ENCODE results near the gene ALPK3. TPM values are rescaled to one million over a fixed set of nuclear protein-coding genes. Genes with fewer than 3 reads are reported as not detected.

Gene ALPK3
- total RNA-seq, 2 donors from 2014 or later, result 57.8 to 94.1 TPM

GRCh38 chr15:84889313-84889990, 72.3 kb downstream of the ALPK3 start:
- no peaks in the 10 kb centered on the region for H3K27me3 ChIP-seq (ENCODE audit: control insufficient read depth, insufficient read depth, low read length, poor library complexity, severe bottlenecking)
- 87 to 100% methylated on average over 3 to 8 of the region's 8 CpGs for WGBS, 2 experiments (ENCODE audit: insufficient coverage in 1 of 2, insufficient read length in 1 of 2)
- H3K9me3 Mint-ChIP-seq, result no peaks in the 10 kb centered on the region

GRCh38 chr15:84889991-84890669, 73.0 kb downstream of the ALPK3 start:
- H3K9ac ChIP-seq (ENCODE audit: extremely low read depth, low read length, poor library complexity, severe bottlenecking), result no peak overlapping the region
- no peaks in the 10 kb centered on the region for H3K27me3 ChIP-seq (ENCODE audit: control insufficient read depth, insufficient read depth, low read length, poor library complexity, severe bottlenecking)
- H3K27ac ChIP-seq (ENCODE audit: low read depth, low read length), result no peak overlapping the region
- no peaks in the 10 kb centered on the region for H3K36me3 ChIP-seq (ENCODE audit: control insufficient read depth, insufficient read depth, low read length)
- no peaks in the 10 kb centered on the region for H3K9me3 ChIP-seq (ENCODE audit: control insufficient read depth, low read length)
- H3K4me1 ChIP-seq (ENCODE audit: control insufficient read depth, insufficient read depth, low read length), result no peaks in the 10 kb centered on the region
- H3K36me3 Mint-ChIP-seq (ENCODE audit: low read depth), result no peaks in the 10 kb centered on the region
- 92 to 100% methylated on average over 5 to 6 of the region's 6 CpGs for WGBS, 2 experiments (ENCODE audit: insufficient coverage in 1 of 2, insufficient read length in 1 of 2)
- H3K4me1 Mint-ChIP-seq, result no peaks in the 10 kb centered on the region
- DNase-seq, result no peak
- no peaks in the 10 kb centered on the region for H3K9me3 Mint-ChIP-seq
- TF ChIP-seq CTCF (conservative IDR thresholded peaks at IDR 0.05), result no peak
- peaks cover 2% of the 10 kb centered on the region for H3K27me3 Mint-ChIP-seq (ENCODE audit: insufficient read depth)
- H3K4me3 Mint-ChIP-seq, result no peak overlapping the region
- H3K4me3 ChIP-seq (ENCODE audit: low read length), result no peak overlapping the region
- H3K27ac Mint-ChIP-seq, result no peak overlapping the region

More at GRCh38 chr15:84889313-84889990, 72.3 kb downstream of the ALPK3 start:
- H3K36me3 Mint-ChIP-seq (ENCODE audit: low read depth), result no peaks in the 10 kb centered on the region
- H3K27me3 Mint-ChIP-seq (ENCODE audit: insufficient read depth), result peaks cover 2% of the 10 kb centered on the region
- TF ChIP-seq CTCF (conservative IDR thresholded peaks at IDR 0.05), result no peak
- no peak overlapping the region for H3K4me3 ChIP-seq (ENCODE audit: low read length)
- DNase-seq, result no peak
- no peaks in the 10 kb centered on the region for H3K4me1 ChIP-seq (ENCODE audit: control insufficient read depth, insufficient read depth, low read length)
- no peaks in the 10 kb centered on the region for H3K9me3 ChIP-seq (ENCODE audit: control insufficient read depth, low read length)
- no peak overlapping the region for H3K27ac Mint-ChIP-seq
- H3K36me3 ChIP-seq (ENCODE audit: control insufficient read depth, insufficient read depth, low read length), result no peaks in the 10 kb centered on the region
- H3K9ac ChIP-seq (ENCODE audit: extremely low read depth, low read length, poor library complexity, severe bottlenecking), result no peak overlapping the region
- H3K4me1 Mint-ChIP-seq, result no peaks in the 10 kb centered on the region
- H3K4me3 Mint-ChIP-seq, result no peak overlapping the region
- no peak overlapping the region for H3K27ac ChIP-seq (ENCODE audit: low read depth, low read length)

DNA sequence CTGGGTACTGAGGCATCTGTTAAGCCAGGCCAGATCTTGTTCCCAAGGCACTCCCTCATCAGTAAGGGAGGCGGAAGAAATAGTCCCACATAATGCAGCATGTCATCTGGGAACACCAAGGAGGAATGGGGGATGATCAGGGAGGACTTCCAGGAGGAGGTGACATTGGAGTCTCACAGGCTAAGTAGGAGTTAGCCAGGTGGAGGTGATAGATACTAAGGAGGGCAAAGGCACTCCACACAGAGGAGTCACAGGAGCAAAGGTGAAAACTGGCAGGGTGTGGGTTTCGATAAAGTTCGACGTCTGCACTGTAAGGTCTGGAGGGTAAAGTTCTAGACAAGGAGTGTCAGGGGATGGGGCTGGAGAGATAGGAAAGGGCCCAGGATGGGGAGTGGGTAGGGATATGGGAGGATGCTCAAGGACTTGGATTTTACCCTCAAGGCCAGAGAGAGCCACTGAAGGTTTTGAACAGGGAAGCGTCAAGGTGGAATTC, 73.6 kb downstream of the ALPK3 start:
- Histone ChIP-seq H3K9ac (ENCODE audit: extremely low read depth, low read length, poor library complexity, severe bottlenecking) (no peak overlapping the region), H3K9me3 (ENCODE audit: control insufficient read depth, low read length) (no peaks in the 10 kb centered on the region), H3K27ac (ENCODE audit: low read depth, low read length) (no peak overlapping the region), H3K27me3 (ENCODE audit: control insufficient read depth, insufficient read depth, low read length, poor library complexity, severe bottlenecking) (no peaks in the 10 kb centered on the region), H3K36me3 (ENCODE audit: control insufficient read depth, insufficient read depth, low read length) (no peaks in the 10 kb centered on the region), H3K4me1 (ENCODE audit: control insufficient read depth, insufficient read depth, low read length) (no peaks in the 10 kb centered on the region), H3K4me3 (ENCODE audit: low read length) (no peak overlapping the region)
- Mint-ChIP-seq H3K27ac (no peak overlapping the region), H3K36me3 (ENCODE audit: low read depth) (no peaks in the 10 kb centered on the region), H3K4me1 (no peaks in the 10 kb centered on the region), H3K9me3 (no peaks in the 10 kb centered on the region), H3K4me3 (no peak overlapping the region), H3K27me3 (ENCODE audit: insufficient read depth) (peaks cover 2% of the 10 kb centered on the region)
- 97 to 98% methylated on average over 5 of the region's 5 CpGs for WGBS, 2 experiments (ENCODE audit: insufficient coverage in 1 of 2, insufficient read length in 1 of 2)
- no peak for DNase-seq
- no peak for TF ChIP-seq CTCF (conservative IDR thresholded peaks at IDR 0.05)

All from endodermal cell (in vitro differentiated cells).